CD4-positive, alpha-beta T cell treated with Interleukin-1 beta for 1 hour (primary cell): ENCODE results near the gene CELA3B.
"Not testable (repeated sequence)": the region's sequence is repeated elsewhere in the genome, so short reads cannot be mapped to it uniquely, and the experiment has no call there.

Experiments
- DNase-seq, 2 donors: peaks; one replicate each; pipeline ENCODE4 v3.0.0-alpha.2; 2020 to 2022

CELA3B gene

GRCh38 chr1:21944733-21945073, 32.1 kb upstream of the CELA3B start:
- no peak for DNase-seq

GRCh38 chr1:21946836-21947587, 29.8 kb upstream of the CELA3B start:
- DNase-seq: no peak

GRCh38 chr1:21950734-21951133, 26.1 kb upstream of the CELA3B start:
- no peak for DNase-seq

GRCh38 chr1:21951226-21951870, 25.5 kb upstream of the CELA3B start:
- DNase-seq: no peak

GRCh38 chr1:21952786-21953520, 23.9 kb upstream of the CELA3B start:
- no peak for DNase-seq

- DNase-seq: no peak
Observed at GRCh38 chr1:21955058-21955457, 21.8 kb upstream of the CELA3B start.

- DNase-seq: no peak
Observed at GRCh38 chr1:21955501-21956281, 21.1 kb upstream of the CELA3B start.

GRCh38 chr1:21956720-21957552, 19.9 kb upstream of the CELA3B start:
- DNase-seq: peak; percentile 72 to 76

GRCh38 chr1:21961337-21961736, 15.5 kb upstream of the CELA3B start:
- DNase-seq: no peak

GRCh38 chr1:21961799-21962198, 15.0 kb upstream of the CELA3B start:
- no peak for DNase-seq

GRCh38 chr1:21963477-21964217, 13.2 kb upstream of the CELA3B start:
- peak; percentile 74 to 82 for DNase-seq

- DNase-seq: no peak
Observed at GRCh38 chr1:21966247-21967000, 10.4 kb upstream of the CELA3B start.

- not testable (repeated sequence) for DNase-seq
Observed at GRCh38 chr1:21967216-21967615, 9.6 kb upstream of the CELA3B start.

GRCh38 chr1:21969066-21969465, 7.8 kb upstream of the CELA3B start:
- not testable (repeated sequence) for DNase-seq

GRCh38 chr1:21970523-21970922, 6.3 kb upstream of the CELA3B start:
- not testable (repeated sequence) for DNase-seq

GRCh38 chr1:21972973-21973441, 3.8 kb upstream of the CELA3B start:
- not testable (repeated sequence) for DNase-seq

GRCh38 chr1:21973948-21974347, 2.9 kb upstream of the CELA3B start:
- DNase-seq: not testable (repeated sequence)

GRCh38 chr1:21974699-21975098, 2.1 kb upstream of the CELA3B start:
- not testable (repeated sequence) for DNase-seq

GRCh38 chr1:21975296-21975695, 1.5 kb upstream of the CELA3B start:
- not testable (repeated sequence) for DNase-seq

GRCh38 chr1:21978209-21978608, 1.4 kb downstream of the CELA3B start:
- DNase-seq: not testable (repeated sequence)
